CD4-positive, alpha-beta T cell treated with Interferon gamma for 1 hour (primary cell): ENCODE results near the gene METTL15.
"Not testable (repeated sequence)": the region's sequence is repeated elsewhere in the genome, so short reads cannot be mapped to it uniquely, and the experiment has no call there.

Experiments used
- DNase-seq: peaks from one replicate; pipeline ENCODE4 v3.0.0-alpha.2; 2020

METTL15 gene, protein sequence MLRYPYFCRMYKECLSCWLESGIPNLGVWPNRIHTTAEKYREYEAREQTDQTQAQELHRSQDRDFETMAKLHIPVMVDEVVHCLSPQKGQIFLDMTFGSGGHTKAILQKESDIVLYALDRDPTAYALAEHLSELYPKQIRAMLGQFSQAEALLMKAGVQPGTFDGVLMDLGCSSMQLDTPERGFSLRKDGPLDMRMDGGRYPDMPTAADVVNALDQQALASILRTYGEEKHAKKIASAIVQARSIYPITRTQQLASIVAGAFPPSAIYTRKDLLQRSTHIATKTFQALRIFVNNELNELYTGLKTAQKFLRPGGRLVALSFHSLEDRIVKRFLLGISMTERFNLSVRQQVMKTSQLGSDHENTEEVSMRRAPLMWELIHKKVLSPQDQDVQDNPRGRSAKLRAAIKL

DNA sequence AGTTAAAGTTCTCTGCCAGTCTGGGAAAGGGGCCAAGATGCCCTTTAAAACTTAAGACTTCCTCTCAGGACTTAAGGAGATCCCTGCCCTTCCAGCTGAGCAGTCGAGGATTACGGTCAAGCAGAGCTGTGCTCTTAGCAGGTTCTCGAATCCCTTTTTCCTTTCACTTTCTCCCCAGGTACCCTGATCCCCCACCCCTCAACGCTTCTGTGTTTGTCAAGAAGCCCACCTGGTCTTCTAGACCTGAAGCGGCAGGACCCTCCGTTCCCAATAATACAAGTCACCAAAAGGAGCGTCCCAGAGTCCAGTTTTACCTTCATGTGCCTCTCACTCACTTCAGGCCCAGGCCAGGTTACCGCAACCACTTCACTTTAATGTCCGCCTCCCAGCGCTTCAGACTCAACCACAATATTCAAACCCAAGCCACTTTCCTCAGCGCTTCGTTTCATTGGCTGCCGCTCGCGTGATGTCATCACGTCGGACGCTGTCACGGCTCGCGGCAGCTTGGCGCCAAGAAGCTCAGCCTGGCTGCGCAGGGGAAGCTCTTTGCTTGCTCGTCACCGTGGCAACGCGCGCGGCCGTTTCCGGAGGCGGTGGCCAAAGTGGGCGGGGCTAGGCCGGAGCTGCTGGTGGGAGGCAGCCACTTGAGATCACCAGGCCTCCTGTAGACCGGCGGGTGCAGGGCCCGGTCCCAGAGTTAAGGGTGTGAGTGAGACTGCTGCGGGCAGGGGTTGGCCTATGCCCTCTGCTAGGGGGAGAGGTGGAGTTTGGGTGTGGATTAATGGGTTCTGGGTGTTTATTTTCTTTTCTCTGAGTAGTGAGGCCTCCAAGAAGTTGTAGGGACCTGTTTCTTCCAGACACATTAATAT, at the start of gene METTL15, which contains the start of gene KIF18A:
Gene METTL15, plus strand, starts transcription at position 639 of the 869 bp plus-strand sequence. CDS start 4,947 bp downstream, outside the sequence.
Gene KIF18A, minus strand, starts transcription at position 407 of the 869 bp plus-strand sequence. CDS start 10,209 bp downstream, outside the sequence.
- DNase-seq, result peak; percentile 99

DNA sequence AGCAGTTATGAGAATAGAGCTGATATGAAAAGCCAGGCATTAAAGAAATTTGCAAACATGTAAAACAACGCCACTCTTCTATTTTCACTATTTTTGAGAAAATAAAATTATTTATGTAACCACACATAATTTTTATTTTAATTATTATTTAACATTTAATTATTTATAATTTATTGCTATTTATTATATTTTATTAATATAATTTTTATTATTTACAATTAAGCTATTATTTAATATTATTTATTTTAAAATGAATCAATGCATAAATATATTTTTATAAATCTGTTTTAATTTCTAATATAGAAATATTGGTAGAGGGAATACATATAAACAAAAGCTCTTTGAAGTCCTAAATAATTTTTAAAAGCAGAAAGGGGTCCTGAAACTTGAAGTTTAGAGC, 36.9 kb upstream of the METTL15 start:
- no peak for DNase-seq

- no peak for DNase-seq
Observed at GRCh38 chr11:28072321-28072720, 35.9 kb upstream of the METTL15 start.

DNA sequence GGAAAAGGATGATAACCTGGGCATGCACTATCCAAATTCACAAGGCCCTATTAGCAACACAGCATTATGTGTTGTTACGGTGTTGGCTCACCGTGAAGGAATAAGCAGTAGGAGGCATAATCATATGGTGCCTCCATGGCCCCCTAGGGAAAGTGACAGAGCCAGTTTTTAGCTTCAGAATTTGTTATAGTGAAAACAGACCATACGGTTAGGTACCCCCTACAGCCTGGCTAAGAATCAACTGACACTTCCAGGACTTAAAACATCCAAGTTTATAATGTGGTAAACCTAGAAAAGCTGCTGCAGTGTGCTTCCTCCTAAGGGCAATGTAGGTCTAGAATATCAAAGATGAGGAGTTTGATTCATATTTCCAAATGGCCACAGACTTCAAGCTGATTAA, 30.7 kb upstream of the METTL15 start:
- DNase-seq, result no peak

- DNase-seq, result no peak
Observed at GRCh38 chr11:28083118-28083517, 25.1 kb upstream of the METTL15 start.

DNA sequence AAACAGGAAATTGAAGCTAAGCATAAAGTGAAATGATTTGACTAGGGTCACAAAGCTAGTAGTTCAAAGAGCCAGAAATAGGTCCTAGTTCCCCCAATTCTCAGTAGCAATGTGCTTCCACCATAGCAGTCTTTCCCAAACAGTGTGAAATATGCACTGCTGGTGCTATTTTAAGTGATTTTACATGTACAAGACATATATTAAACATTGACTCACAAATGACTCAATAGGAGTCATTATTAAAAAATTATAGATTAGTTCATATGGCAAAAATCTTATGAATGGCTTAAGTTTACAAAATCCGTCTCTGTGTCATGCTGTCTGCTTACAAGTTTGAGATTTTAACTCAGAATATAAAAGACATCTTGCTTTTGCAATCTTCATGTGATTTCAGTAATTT, 21.6 kb upstream of the METTL15 start:
- no peak for DNase-seq

DNA sequence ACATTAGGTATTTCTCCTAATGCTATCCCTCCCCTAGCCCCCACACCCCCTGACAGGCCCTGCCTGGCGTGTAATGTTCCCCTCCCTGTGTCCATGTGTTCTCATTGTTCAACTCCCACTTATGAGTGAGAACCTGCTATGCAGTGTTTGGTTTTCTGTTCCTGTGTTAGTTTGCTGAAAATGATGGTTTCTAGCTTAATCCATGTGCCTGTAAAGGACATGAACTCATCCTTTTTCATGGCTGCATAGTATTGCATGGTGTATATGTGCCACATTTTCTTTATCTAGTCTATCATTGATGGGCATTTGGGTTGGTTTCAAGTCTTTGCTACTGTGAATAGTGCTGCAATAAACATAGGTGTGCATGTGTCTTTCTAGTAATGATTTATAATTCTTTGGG, 21.0 kb upstream of the METTL15 start:
- not testable (repeated sequence) for DNase-seq

DNA sequence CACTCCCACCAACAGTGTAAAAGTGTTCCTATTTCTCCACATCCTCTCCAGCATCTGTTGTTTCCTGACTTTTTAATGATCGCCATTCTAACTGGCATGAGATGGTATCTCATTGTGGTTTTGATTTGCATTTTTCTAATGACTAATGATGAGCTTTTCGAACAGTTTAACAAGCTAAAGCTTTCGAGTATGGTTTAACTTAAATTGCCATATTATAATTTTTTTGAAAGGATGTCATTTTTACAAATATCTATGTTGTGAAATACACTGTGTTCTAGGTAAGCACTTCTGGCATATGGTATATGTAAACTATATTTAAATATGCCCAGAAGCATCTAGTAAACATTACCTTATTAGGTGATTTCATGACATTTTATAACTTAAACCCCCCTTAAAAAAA, 20.5 kb upstream of the METTL15 start:
- not testable (repeated sequence) for DNase-seq

GRCh38 chr11:28089378-28089777, 18.8 kb upstream of the METTL15 start:
- no peak for DNase-seq

DNA sequence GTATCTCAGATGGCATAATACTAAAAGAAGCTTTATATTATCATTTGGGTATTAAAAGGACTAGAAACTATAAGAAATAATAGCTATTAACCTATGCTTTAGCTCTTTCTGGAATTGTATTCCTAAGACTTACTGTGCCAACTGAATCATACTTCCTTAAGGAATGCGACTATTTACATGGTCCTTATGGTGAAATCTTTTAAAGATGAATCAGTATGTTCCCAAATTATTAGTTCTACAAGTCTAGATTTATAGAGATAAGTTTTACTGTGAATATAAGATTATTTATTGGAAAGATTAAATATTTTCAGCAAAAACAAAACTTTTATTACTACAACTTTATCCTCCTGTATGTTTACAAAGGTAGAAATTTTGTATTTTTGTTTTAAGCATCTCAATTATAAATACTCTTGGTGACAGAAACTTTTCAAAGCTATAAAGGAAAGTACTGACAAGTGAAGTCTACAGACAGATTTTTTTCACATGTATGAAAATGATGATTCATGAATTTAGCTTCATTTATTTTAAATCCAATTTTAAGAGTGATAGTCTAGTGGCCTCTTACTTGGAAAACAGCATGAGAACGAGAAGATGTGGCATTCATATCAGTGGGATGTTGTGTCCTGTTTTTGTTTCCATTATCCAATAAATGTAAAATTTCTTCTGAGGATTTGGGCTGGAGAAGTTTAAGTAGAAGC, 18.0 kb upstream of the METTL15 start:
- no peak for DNase-seq

- DNase-seq, result no peak
Observed at GRCh38 chr11:28092786-28093185, 15.4 kb upstream of the METTL15 start.

- DNase-seq, result no peak
Observed at GRCh38 chr11:28098257-28098656, 9.9 kb upstream of the METTL15 start.

DNA sequence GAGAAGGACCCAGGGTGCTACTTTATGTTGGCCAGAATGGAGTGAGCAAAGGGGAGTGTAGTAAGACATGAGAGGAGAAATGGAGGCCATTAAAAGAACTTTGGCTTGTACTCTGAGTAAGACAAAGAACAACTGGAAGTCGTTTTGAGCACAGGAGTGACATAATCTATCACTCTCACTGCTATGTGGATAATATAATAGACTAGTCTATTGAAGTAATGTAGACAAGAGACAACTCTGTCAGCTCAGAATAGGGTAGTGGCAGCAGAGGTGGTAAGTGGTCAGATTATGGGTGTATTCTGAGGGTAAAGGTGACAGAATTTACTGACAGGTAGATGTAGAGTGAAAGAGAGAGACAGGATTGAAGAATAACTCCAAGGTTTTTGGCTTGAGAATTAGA, 8.5 kb upstream of the METTL15 start:
- no peak for DNase-seq

GRCh38 chr11:28100665-28101064, 7.5 kb upstream of the METTL15 start:
- no peak for DNase-seq

- DNase-seq, result not testable (repeated sequence)
Observed at GRCh38 chr11:28102300-28102699, 5.9 kb upstream of the METTL15 start.

- no peak for DNase-seq
Observed at GRCh38 chr11:28104425-28104824, 3.8 kb upstream of the METTL15 start.

- DNase-seq, result no peak
Observed at GRCh38 chr11:28104984-28105383, 3.2 kb upstream of the METTL15 start.

DNA sequence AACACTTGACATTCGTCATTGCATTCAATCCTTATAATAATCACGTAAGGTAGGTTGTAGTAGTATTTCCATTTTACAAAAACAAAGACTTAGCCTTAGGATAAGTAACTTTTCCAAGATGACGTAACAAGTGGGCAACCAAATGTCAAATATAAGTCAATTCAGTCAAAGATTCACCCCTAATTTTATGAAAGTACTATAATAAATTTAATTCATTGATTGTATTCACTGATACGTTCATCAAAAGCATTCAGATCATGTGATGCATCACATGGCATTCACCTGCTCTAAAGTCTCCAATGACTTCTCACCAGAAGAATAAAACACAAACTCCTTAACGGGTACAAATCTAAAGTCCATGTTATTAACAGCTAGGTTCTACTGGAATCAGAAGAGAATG, 2.3 kb upstream of the METTL15 start:
- no peak for DNase-seq

- no peak for DNase-seq
Observed at GRCh38 chr11:28106353-28107043, 1.7 kb upstream of the METTL15 start.

DNA sequence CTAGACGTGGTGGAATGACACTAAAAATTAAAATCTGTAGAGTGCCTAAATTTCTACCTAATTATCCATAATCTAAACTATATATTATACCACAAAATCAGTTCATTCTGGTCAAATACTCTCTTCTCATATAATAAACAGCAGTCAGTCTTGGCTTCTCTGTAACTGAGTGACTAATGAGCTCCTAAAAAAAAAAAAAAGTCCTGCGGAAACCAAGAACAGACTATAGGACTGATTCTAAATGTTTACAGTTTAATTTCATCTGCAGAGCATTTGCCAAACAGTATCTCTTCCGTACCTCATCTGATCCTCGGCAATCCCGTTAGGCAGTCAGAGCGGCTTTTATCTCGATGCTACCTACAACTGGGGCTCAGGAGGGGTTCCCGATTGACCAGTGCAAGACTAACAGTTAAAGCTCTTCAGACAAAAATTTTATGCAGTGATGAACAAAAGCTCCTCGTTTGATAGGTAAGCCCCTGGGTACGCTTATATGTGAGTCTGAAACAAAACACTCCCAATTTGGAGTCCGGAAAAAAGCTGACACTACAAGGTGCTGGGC, 918 bp upstream of the METTL15 start:
- DNase-seq, result peak; percentile 1

GRCh38 chr11:28108958-28109357, 770 bp downstream of the METTL15 start:
- no peak for DNase-seq
